HG02970 (cell line): ENCODE results near the gene ANKRD13D.
"Not testable (repeated sequence)": the region's sequence is repeated elsewhere in the genome, so short reads cannot be mapped to it uniquely, and the experiment has no call there.

Source experiments
- ATAC-seq: cut with Tn5 transposase; IDR thresholded peaks from one replicate; pipeline ENCODE4 v1.9.1; 2021; ENCODE audit warnings: mild to moderate bottlenecking, moderate library complexity, moderate number of reproducible peaks; ENCODE audit not compliant: unreplicated experiment, low FRiP score

ANKRD13D gene

DNA sequence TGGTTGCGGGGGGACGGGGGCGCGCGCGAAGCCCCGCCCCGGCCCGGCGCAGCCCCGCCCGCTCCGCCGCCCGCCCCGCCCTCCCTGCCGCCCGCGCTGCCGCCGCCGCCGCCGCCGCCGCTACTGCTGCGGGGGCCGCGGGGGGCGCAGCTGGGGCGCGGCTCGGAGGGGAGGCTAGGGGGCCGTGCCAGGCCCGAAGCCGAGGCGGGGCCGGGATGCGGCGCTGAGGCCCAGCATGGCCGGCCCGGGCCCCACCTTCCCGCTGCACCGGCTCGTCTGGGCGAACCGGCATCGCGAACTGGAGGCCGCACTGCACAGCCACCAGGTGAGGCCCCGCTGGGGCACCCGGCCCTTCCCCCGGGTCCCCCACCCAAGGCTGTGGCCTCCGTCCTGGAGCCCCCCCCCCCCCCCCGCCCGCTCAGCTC, at the start of gene ANKRD13D:
Gene ANKRD13D (plus strand): TSS at position 78 of the 425 bp plus-strand sequence. CDS start 158 bp downstream, at position 236.
- peak; percentile 41 for ATAC-seq

DNA sequence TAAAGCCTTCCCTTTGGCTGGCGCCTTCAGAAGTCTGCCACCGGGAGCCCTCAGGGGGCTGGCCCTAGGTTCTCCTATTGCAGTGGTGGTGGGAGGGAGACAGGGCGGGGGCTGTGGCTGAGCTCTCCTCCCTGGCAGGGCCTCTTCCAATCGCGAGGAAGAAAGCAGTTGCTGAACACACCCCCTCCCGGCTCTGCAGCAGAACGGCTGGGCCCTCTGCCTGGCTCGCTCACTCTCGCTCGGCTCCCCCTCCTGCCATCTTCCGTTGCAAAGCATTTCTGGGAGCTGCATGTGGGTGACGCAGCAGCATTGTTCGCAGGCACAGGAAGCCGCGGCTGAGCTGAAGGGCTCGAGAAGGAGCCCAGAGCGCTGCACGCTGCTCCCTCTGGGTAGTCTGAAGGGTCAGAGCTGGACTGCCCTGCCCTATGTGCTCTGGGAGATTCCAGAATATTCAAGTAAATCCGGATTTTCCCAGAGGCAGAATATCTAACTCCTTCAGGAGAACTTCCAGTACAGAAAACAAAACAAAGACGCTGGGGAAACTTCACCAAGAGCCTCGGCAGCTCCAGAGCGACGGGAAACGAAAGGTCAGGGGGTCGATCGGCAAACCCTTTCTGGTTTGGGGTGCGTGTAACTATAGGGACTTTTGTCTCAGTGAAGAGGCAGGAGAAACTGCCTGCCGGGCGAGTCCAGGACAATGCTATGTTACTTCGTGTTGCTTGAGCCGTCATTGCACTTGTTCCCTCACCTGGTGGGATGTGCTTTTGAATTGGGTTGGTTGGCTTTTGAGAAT, 49.1 kb upstream of the ANKRD13D start:
- ATAC-seq, result peak; percentile 90

DNA sequence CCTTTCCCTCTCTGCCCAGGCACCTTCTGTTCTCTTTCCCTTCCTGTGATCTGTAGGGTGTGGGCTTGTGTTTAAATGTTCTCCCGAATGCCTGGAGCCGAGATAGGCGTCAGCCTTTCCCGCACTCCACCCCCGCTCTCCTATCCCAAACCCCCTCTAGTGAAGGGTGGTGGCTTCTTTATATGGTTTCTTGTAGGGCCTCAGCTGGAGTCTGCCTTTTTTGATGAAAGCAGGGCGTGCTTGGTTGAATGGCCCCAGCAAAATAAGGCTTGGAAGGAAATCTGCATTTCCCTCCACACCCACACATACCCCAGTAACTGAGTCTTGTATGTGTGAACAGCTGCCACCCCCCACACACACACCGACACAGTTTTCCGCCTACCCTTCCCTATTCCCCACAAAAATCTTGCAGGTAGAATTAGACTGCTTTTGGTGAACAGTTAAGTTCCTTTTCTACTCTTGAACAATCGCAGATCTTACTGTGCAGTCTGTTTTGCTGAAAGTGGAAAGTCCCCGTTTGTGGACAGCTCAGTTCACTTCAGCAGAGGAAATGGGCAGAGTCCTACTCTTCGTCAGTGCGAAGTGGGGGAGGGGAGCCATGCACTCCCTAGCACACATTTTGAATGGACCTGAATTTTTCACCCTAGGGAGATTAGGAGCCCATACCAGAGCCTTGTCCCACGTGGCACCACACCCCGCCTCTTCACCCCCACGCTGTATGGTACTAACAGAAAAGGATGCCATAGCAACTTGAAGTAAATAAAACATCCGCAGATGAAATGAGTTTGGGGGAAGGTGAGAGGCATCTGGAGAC, 48.3 kb upstream of the ANKRD13D start:
- no peak for ATAC-seq

DNA sequence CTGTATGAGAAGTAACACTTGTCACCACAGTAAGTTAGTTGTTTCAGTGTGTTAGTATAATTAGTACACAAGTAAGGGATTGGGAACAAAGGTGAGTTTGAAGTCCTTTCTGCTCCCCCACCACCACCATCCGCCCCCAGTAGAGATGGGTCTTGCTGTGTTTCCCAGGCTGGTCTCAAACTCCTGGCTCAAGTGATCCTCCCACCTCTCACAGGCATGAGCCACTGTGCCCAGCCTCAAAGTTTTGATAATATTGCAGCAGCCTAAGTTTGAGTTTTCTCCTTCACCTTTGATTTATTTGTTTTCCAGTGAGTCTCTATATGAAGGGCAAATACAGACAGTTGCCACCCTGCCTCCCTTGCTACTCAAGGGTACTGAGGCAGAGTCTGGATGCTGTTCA, 46.6 kb upstream of the ANKRD13D start:
- no peak for ATAC-seq

DNA sequence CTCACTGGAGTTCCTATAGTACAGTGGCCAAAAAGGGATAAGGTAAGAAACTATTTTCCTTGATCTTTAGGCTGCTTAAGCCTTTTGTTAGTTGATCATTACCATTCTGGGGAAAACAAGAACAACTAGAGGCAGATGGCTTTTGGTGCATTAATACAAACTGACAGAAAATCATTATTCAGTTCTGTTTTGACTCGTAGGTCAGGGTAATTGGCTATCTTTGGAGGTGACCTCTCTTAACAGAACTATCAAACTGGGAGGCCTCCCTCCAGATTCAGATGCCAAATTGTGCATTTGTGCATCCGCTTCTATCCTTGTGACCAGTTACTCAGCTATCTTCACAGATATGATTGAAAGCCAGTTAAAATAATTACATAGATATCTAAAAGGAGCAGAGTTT, 46.1 kb upstream of the ANKRD13D start:
- ATAC-seq, result no peak

DNA sequence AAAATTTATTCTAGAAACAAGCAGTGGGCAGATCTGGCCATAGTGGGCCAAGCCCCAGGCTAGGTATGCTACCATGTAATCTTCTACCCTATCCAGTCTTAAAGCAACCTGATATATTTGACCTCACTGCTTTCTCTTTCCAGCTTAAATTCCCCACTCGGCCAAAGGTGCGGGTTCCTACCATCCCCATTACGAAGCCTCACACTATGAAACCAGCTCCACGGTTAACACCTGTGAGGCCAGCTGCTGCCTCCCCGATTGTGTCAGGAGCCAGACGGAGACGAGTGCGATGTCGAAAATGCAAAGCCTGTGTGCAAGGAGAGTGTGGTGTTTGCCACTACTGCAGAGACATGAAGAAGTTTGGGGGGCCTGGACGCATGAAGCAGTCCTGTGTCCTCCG, 44.1 kb upstream of the ANKRD13D start:
- ATAC-seq, result no peak

DNA sequence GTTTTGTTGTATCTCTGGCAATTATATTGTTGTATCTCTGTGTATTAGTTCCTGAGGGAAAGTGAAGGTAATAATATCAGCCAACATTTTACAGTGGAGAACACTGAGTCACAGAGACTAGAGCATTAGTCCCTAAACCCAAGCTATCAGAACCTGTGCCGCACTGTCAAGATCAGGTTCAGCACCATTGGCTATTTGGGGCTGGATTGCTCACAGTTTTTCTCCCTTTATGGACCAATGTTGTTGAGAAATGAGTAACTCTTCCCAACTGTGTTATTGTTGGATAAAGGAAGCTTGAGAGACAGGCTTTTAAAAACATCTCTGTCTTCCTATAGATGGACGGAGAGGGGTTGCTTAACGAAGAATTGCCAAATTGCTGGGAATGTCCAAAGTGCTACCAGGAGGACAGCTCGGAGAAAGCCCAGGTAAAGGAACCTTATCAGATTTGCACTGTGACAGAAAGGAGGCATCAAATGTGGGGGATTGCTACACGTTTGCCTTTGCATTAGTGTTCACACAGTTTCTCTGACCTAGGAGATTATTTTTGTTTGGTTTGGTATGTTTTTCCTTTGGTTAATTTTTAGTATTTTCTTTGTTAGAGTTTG, 41.1 kb upstream of the ANKRD13D start:
- no peak for ATAC-seq

DNA sequence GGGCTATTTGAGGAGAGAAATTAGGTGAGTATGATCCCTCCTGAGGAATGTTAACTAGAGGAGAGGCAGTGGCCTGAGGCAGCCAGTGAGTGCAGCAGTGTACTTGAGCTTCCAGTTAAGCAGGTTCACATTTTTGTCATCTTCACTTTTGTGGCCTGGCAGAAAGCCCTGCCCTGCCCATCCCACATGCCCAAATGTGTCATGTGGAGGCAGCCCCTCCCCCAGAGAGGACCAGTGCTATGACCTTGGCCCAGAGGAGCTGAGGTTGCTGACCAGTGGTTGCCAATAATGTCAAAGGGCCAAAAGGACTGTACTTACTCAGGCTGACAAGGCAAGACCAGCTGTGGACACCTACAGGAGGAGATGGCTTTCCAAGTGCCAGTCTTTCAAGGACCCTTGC, 40.5 kb upstream of the ANKRD13D start:
- no peak for ATAC-seq

DNA sequence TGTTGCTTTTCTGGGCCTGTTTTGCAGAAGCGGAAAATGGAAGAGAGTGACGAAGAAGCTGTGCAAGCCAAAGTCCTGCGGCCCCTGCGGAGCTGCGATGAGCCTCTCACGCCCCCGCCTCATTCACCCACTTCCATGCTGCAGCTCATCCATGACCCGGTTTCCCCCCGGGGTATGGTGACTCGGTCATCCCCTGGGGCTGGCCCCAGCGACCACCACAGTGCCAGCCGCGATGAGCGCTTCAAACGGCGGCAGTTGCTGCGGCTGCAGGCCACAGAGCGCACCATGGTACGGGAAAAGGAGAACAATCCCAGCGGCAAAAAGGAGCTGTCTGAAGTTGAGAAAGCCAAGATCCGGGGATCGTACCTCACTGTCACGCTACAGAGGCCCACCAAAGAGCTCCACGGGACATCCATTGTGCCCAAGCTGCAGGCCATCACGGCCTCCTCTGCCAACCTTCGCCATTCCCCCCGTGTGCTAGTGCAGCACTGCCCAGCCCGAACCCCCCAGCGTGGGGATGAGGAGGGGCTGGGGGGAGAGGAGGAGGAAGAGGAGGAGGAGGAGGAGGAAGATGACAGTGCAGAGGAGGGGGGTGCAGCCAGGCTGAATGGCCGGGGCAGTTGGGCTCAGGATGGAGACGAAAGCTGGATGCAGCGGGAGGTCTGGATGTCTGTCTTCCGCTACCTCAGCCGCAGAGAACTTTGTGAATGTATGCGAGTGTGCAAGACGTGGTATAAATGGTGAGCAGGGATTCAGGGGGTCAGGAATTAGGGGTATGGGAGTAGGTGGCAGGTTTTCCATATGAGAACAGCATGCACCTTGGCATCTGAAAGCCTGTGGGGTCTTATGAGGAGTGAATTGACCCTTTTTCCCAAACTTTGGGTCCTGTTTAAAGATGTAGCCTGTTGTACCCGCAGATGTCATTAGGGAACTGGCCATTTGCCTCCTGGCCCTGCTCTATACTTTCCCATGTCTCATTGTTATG, 38.8 kb upstream of the ANKRD13D start:
- ATAC-seq, result no peak

DNA sequence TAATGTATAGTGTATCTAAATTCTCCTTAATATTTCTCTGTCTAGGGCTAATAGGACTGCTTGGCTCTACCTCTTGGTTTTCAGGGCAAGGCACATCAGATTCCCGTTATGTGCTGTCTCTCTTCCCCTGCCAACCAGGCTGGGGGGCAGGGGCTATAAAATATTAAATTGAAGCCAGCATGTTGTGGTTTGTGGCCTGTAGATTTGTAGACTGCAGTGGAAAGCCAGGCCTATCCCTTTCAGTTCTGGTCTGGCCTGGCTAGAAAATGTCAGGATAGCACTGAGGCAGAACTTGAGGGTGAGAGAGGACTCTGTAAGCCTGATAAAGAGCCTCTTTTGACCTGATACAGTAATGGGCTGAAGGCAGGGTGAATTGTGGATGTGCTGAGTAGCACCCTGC, 37.3 kb upstream of the ANKRD13D start:
- no peak for ATAC-seq

DNA sequence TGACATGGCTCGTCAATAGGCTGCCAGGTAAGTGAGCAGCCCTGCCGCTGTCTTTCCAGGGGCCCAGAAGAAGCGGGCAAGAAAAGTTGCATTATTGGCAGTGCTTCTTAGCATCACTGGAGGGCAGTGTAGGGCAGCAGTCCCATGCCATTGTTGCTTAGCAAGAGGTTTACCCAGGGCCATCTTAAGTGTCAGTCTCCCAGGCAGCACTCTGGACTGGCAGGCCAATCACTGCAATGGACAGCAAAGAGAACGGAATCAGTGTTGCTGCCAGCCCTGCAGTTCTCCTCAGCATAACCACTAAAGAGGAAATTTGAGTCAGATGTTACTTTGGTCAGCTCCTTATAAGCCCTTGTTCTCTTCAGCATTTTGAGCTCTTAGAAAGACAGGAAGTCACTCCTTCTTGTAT, 36.3 kb upstream of the ANKRD13D start:
- ATAC-seq, result no peak

DNA sequence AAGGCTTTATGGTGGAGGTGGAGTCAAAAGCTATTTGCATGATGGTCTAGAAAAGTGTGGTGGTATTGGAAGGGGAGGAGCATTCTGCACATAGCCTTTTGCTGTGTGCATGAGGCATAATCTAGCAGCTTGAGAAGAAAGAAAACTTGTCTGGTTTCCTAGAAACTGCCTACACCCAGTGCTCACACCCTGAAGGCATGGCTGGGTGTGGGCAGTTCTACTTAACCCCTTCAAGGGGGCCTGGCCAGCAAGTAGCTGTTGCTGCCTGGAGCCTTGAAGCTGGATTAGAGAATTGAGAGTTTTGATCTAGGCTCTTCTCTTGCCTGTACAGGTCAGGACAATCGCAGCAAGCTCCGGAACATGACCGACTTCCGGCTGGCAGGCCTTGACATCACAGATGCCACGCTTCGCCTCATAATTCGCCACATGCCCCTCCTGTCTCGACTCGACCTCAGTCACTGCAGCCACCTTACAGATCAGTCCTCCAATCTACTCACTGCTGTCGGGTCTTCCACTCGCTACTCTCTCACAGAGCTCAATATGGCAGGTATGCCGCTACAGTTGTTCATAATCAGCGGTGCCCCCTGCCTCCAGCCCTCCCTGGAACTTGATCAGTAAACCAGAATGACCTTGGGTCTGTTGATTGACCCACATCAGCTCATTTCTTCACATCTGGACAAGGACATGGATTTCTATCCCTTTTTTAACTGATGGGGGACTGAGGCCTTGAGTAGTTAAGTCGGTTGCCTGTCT, 35.1 kb upstream of the ANKRD13D start:
- ATAC-seq, result no peak

DNA sequence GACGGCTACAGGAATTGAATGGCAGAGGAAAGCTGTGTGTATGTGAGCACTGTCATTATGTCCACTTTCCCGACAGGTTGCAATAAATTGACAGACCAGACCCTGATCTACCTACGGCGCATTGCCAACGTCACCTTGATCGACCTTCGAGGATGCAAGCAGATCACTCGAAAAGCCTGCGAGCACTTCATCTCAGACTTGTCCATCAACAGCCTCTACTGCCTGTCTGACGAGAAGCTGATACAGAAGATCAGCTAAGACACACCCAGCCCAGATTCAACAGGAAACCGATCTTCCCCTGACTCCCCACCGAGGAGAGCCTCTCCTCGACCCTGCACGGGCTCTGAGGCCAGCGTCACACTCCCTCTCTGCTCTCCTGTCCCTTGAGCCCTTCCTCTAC, 34.3 kb upstream of the ANKRD13D start:
- ATAC-seq, result no peak

DNA sequence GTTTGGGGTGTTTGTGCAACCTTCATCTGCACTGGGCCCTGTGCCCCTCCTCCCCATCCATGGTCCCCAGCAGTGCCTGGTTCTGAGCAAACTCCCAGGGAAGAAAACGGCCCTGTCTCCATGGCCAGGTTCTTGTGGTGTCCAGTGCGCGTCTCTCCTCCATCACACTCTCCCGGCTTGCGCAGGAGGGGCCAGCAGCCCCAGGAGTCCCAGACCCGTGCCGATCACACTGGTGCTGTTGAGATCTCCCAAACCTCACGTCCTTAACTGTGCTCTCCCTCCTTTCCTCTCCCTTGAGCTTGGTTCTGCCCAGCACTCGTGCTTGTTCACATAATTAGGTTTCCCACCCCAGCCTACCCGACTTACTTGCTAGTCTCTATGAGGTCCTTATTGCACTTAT, 33.8 kb upstream of the ANKRD13D start:
- ATAC-seq, result no peak

DNA sequence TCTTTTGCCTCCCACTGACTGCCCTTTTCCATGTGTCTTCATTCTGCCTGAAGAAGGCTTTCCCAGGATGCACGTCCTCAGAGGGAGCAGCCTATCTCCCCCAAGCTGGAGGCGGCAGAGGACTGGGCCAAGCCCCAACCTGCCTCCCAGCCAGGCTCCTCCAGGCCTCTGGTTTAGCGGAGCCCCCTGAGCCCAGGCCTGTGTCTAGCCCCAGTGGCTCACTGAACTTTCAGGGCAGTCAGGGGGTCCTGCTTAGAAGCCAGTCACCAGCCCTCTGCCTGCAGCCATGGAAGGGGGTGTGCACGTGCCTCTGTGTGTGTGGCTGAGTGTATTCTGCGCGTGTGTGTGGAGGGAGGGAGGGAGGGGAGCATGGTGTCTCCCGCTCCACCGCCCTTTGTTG, 33.2 kb upstream of the ANKRD13D start:
- no peak for ATAC-seq

DNA sequence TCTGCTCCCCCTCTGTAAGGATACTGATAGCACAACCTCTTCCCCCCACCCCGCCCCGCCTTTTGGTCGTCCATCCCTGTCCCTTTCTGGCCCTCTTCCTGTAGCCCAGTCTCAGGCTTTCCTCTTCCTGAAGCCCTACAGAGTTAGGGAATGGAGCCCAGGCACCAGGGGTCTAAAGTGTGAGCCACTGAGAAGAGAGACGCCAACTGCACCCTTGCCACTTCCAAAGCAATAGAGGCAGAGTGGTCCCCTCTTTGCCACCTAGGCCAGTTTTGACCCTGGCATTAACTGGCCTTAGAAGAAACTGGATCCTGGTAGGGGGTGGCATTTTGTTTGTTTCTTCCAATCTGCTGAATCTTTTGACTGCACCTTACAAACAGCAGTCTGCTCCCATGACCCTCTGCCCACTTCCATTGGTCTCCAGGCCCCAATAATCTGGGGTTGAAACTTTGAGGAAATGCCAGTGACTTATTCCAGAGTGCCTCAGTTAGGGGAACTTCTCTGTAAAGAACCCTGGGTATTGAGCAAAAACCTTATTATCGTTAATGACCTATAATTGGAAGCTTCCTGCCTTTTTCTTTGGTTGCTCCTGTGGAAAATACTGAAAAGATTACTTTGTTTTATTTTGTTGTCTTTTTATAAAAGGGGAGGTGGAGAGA, 32.5 kb upstream of the ANKRD13D start:
- no peak for ATAC-seq

DNA sequence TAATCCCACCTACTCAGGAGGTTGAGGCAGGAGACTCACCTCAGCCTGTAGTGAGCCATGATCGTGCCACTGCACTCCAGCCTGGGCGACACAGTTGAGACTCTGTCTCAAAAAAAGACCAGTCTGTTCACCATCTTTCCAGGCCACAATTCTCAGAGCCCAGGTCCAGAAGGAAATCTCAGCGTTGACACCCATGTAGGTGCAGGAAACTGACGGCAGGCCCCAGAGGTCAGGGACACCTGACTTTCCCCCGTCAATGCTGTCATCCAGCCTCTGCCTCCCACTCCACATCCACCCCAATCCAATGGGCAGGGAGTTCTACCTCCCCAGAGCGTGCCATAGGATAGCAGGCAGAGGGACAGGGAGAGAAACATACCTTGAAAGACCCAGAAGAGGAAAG, 28.7 kb upstream of the ANKRD13D start:
- no peak for ATAC-seq

DNA sequence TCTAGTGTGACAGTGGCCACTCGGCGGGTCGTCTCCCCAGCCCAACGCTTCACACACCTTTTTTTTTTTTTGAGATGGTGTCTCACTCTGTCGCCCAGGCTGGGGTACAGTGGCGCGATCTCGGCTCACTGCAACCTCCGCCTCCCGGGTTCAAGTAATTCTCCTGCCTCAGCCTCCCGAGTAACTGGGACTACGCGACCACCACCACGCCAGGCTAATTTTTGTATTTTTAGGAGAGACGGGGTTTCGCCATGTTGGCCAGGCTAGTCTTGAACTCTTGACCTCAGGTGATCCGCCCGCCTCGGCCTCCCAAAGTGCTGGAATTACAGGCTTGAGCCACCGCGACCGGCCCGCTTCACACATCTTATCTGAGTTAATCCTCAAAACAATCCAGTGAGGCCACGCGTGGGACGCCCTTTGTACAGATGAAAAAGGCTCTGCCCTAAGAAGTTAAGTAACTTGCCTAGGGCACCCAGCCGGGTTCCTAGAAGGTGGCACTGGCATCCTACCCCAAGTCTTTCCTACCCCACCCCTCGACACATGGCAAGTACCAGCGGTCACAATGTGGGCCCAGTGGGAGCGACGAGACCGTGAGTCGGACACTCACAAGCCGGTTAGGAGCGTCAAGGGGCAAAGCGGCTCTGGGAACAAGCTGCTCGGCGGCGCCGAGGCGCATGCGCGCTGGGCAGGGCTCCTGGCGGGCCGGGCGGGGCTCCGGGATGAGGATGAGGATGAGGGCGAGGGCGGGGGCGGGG, 28.0 kb upstream of the ANKRD13D start:
- not testable (repeated sequence) for ATAC-seq
